NCI-H2196 (cell line): ENCODE data around the gene OR9Q1.
"Not testable (repeated sequence)": the region's sequence is repeated elsewhere in the genome, so short reads cannot be mapped to it uniquely, and the experiment has no call there.

Experiments used
- DNase-seq: peaks from one replicate; lab custom pipeline; 2025; ENCODE audit not compliant: unreplicated experiment; lab: John Stamatoyannopoulos, UW

OR9Q1 gene

DNA sequence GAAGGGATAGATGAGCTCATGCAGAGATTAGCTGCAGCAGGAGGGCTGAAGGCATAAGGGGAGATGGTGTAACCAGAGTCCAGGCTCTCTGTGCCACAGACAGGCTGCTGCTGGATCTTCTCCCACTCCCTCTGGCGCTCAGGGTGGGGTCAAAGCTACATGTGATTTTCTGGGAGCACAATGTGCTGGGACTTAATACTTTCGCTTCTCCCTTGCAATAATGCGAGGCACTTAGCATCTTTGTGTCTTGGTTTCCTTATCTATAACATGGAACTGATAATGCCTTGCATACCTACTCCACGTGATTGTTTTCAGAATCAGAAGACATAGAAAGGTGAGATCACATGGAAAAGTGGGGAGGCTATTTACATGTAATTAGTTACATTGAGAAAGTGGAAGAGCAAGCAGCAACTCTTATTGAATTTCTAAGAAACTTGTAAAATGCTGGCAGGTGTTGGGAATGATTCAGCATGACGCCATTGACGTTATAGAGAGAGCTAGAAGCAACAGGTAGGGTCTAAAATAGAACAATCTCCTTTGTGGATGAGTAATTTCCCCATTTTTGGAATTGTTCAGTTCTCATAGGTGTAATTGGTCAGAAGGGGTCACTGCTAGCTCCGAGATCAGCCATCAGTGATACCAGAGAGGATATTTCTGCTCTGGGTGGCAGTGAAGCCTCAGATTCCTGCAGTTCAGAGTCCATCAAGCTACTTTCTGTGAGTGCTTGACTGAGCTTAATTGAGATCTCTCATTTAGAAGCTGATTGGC lies 109.8 kb downstream of the OR9Q1 start:
- DNase-seq, result no peak

GRCh38 chr11:58134151-58134550 lies 110.5 kb downstream of the OR9Q1 start:
- no peak for DNase-seq

GRCh38 chr11:58135171-58135570 lies 111.5 kb downstream of the OR9Q1 start:
- DNase-seq, result no peak

DNA sequence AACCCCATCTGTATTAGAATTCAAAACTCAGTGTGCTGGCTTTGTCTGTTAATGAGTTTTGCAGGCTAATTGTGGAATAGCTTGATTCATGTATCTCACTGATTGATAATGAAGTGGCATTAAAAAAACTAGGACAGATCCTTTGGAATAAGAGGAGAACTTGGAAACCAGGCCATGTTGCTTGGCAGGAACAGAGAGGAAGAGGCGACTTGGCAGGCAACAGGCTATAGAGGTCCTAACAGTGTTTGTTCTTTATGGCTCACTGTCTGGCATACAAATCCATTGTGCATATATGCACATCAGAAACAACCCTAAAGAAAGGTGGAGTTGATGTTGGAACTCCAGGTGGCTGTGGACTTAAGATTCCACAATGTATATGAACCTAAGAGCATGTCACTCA lies 119.1 kb downstream of the OR9Q1 start:
- DNase-seq, result no peak

DNA sequence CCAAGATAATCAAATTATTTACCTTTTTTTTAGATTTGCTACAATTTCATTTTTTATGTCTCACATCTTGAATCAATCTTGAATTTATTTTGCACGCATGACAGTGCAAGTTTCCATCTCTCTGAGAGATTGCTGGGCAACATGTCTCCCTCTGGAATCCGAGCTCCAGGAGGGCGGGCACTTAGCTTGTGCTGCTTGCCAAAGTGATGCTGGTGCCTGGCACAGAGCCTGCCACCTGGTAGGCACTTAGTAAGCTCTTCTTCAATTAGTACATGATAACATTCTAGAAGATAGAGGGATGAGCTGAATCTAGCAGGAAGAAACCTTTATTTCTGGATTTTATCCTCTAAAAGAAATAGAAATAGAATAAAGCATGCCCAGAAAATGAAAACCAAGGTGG lies 129.1 kb downstream of the OR9Q1 start:
- no peak for DNase-seq

GRCh38 chr11:58164389-58164788 lies 140.7 kb downstream of the OR9Q1 start:
- no peak for DNase-seq

DNA sequence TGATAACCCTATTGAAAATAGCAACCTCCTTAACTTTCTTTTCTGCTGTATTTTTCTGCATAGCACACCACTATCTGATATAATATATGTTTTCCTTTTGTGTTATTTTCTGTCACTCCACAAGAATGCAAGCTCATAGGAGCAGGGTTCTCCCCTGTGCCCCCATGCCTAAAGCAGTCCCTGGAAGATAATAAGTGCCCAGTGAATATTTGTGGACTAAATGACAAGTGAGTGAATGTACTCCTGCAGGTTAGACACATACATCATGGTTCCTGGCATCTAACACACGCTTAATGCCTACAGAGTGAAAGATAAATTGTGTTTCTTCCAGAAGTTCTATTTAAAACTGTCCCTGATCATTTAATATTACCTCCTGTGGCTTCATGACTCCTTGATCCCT lies 141.3 kb downstream of the OR9Q1 start:
- DNase-seq, result no peak

GRCh38 chr11:58165504-58166106 lies 141.9 kb downstream of the OR9Q1 start:
- no peak for DNase-seq

DNA sequence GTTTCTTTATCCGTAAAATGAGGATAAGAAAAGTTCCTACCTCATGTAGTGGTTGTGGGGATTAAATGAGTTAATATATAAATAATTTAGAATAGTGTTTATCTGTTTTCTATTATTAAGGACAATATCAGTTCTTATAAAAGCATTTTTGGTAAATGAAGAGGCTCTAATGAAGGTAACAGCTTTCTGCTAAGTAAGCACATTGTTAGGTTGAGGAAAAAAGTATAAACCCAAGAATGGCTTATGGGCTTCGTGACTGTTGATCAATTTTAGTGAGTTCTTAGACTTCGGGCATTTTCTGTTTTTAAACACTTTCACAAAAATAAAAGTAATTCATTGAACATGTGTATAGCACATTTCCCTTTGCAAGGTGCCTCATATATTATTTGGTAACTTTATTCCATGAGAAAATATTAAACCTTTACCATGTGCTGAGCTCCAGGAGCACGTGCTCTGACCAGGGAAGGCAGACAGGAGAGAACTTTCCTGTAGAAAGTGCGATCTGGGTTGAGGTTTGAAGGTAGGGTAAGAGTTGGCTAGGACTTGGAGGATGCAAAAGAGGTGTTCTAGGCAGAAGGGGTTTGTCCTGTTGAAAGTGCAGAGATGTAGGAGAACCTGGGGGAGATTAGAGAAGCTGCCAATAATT lies 153.9 kb downstream of the OR9Q1 start:
- no peak for DNase-seq

DNA sequence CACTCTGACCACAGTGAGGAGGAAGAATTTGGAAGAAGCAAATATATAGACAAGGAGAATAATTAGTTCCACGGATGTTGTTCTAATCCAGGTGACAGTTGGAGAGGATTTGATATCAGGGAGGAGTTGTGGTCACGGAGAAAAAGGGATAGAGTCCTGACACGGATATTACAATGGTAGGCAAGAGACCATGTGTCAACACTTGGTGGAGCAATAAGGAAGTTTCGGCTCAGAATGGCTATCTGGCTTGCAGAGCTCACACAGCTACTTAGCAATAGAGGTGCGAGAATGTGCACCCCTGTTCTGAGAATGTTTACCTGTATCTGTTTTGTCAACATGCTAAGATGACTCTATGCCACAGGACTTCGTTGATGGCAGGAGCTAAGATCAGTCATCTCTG lies 154.8 kb downstream of the OR9Q1 start:
- no peak for DNase-seq

DNA sequence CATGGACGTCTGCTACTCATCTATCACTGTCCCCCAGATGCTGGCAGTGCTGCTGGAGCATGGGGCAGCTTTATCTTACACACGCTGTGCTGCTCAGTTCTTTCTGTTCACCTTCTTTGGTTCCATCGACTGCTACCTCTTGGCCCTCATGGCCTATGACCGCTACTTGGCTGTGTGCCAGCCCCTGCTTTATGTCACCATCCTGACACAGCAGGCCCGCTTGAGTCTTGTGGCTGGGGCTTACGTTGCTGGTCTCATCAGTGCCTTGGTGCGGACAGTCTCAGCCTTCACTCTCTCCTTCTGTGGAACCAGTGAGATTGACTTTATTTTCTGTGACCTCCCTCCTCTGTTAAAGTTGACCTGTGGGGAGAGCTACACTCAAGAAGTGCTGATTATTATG lies 156.0 kb downstream of the OR9Q1 start:
- DNase-seq, result no peak

DNA sequence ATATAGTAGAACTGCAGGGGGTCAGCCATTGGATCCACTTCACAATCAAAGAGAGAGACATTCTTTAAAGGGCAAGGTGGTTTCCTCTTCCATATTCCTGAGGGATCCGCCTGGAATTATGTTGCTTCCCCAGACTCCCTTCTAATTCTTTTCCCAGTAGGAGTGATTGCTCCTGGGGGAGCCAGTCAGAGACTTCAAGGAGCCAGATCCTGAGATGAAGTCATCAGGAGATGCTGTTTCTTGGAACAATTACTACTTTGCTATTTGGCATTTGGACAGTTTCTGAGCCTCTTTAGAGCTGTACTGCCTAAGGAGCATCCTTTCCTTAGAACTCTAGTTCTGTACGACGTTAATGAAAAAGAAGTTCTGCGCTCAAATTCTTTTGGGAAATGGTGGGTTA lies 163.3 kb downstream of the OR9Q1 start:
- no peak for DNase-seq

DNA sequence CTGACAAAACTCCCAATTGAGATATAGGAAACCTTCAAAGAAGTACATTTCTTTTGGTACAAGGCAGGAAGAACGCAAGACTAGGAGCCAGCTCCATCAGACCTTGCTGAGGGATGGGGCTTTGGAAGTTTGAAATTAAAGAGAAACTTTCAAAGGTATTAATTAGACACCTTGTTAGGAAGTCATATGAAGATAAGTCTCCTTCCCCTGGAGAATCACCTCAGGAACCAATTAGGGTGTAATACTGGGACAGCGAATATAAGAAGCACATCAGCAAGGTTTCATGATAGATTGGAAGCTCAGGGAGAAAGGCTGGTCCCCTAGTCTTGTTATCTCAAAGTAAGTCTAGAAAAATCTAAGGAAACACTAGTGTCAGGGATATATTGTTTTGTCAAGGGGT lies 165.1 kb downstream of the OR9Q1 start, which contains the start of gene OR9Q2:
Gene OR9Q2 (plus strand): TSS at position 301 of the 400 bp plus-strand sequence. CDS start 1,421 bp downstream, outside the sequence.
- DNase-seq, result no peak

- DNase-seq, result no peak
These were observed 168.5 kb downstream of the OR9Q1 start for GRCh38 chr11:58192229-58192628.

- DNase-seq, result no peak
These were observed 169.7 kb downstream of the OR9Q1 start for GRCh38 chr11:58193391-58193790.

- no peak for DNase-seq
These were observed 172.3 kb downstream of the OR9Q1 start for GRCh38 chr11:58195939-58196338.

- no peak for DNase-seq
These were observed 175.6 kb downstream of the OR9Q1 start for GRCh38 chr11:58199271-58199670.

- DNase-seq, result no peak
These were observed 180.4 kb downstream of the OR9Q1 start, which contains the start of gene OR1S2 for GRCh38 chr11:58204042-58204441. Gene OR1S2 (minus strand): TSS chr11:58204142. CDS start chr11:58204142, 0 bp downstream.

DNA sequence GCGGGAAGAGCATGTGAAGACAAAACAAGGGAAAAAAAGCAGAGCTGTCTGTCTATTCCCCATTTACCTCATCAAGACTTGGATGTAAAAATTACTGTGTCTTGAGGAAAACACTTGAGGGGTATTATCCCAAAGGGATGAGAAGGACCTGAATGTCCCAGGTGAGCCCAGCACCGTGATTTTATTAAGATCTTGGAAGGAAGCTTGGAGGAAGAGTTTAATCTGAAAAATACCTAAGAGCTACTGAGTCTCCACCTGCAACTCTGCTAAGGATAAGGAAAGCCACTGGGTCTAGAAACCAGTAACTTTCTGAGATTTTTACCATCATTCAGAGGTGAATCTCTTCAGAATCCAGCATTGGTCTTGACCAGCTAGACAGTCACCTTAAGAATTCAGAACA lies 188.7 kb downstream of the OR9Q1 start, which contains the start of gene OR1S1:
Gene OR1S1 (plus strand): TSS at position 301 of the 400 bp plus-strand sequence.
- DNase-seq, result not testable (repeated sequence)

GRCh38 chr11:58216476-58216875 lies 192.8 kb downstream of the OR9Q1 start:
- no peak for DNase-seq

DNA sequence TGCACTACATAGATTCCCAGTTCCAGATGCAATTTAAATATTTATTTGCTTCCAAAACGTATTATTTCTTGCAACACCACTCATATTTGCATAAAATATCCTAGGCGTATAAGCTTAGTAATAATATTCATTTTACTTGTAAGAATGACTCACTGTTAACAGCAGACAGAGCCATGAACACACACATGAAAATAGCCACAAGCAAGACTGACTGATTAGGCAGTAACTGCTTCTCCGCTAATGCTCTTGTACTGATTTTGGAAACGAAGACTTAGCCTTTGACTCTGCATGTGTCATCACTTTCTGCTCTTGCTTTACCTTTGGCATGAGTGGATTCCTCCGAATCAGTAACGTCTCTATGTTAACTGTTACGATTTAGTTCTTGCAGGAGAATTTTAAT lies 199.0 kb downstream of the OR9Q1 start:
- no peak for DNase-seq
